Skeletal muscle satellite cell (primary cell): ENCODE results near the gene LRRIQ4.

Experiments
- H3K27me3 ChIP-seq: 2 replicates; pipeline ENCODE4 v1.7.0; 2013; ENCODE audit warnings: low read length; ENCODE audit not compliant: control insufficient read depth, insufficient read depth
- H3K36me3 ChIP-seq: 2 replicates; pipeline ENCODE4 v1.7.0; 2013; ENCODE audit warnings: mild to moderate bottlenecking, control low read depth, low read length; ENCODE audit not compliant: insufficient read depth
- H3K4me1 ChIP-seq: 2 replicates; pipeline ENCODE4 v1.7.0; 2013; ENCODE audit warnings: low read length; ENCODE audit not compliant: control insufficient read depth, insufficient read depth
- H3K4me2 ChIP-seq: 2 replicates; pipeline ENCODE4 v1.7.0; 2013; ENCODE audit warnings: mild to moderate bottlenecking, low read length
- H3K4me3 ChIP-seq: 2 replicates; pipeline ENCODE4 v1.7.0; 2013; ENCODE audit warnings: low read length
- H3K9ac ChIP-seq: 2 replicates; pipeline ENCODE4 v1.7.0; 2013; ENCODE audit warnings: mild to moderate bottlenecking, low read depth, low read length, moderate library complexity
- H3K9me3 ChIP-seq: replicated peaks from 2 replicates; pipeline ENCODE4 v1.7.0; 2013; ENCODE audit warnings: mild to moderate bottlenecking, control low read depth, low read length

LRRIQ4 gene

GRCh38 chr3:169780742-169781141 is 31.9 kb upstream of the LRRIQ4 start:
- no peak overlapping the region for H3K4me2 ChIP-seq
- no peaks in the 10 kb centered on the region for H3K27me3 ChIP-seq
- no peaks in the 10 kb centered on the region for H3K4me1 ChIP-seq
- H3K36me3 ChIP-seq, result peaks cover 77% of the 10 kb centered on the region
- no peak overlapping the region for H3K9ac ChIP-seq
- no peak overlapping the region for H3K4me3 ChIP-seq
- no peaks in the 10 kb centered on the region for H3K9me3 ChIP-seq

DNA sequence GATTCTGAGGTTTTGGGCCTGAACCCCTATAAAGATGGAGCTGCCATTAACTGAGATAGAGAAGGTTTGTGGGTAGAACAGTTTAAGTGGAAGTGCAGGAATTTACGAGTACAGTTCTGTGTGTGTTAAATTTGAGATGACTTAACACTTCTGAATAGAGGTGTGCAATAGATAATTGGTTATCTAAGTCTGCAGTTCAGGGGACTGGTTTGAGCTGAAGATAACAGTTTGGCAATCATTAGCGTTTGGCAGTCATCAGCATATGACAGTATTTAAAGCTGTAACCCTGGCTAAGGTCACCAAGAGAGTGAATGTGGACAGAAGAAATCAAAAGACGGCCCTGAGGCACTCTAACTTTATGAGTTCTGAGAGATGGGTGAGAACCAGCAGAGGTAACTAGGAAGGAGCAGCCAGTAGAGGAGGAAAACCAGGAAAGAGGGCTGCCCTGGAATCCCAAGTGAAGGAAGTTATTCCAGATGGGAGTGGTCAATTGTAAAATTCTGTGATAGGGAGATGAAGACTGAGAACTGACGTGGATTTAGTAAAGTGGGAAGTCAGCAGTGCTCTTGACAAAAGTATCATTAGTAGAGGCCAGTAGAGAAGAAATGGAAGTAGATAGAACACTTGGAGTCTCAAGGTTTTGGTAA is 31.3 kb upstream of the LRRIQ4 start:
- no peak overlapping the region for H3K4me2 ChIP-seq
- no peak overlapping the region for H3K9ac ChIP-seq
- H3K4me1 ChIP-seq, result no peaks in the 10 kb centered on the region
- peaks cover 80% of the 10 kb centered on the region for H3K36me3 ChIP-seq
- H3K27me3 ChIP-seq, result no peaks in the 10 kb centered on the region
- H3K9me3 ChIP-seq, result no peaks in the 10 kb centered on the region
- no peak overlapping the region for H3K4me3 ChIP-seq

GRCh38 chr3:169787120-169787519 is 25.6 kb upstream of the LRRIQ4 start:
- Histone ChIP-seq H3K9ac (no peak overlapping the region), H3K27me3 (no peaks in the 10 kb centered on the region), H3K4me2 (no peak overlapping the region), H3K9me3 (no peaks in the 10 kb centered on the region), H3K36me3 (peaks cover 82% of the 10 kb centered on the region), H3K4me3 (no peak overlapping the region), H3K4me1 (no peaks in the 10 kb centered on the region)

DNA sequence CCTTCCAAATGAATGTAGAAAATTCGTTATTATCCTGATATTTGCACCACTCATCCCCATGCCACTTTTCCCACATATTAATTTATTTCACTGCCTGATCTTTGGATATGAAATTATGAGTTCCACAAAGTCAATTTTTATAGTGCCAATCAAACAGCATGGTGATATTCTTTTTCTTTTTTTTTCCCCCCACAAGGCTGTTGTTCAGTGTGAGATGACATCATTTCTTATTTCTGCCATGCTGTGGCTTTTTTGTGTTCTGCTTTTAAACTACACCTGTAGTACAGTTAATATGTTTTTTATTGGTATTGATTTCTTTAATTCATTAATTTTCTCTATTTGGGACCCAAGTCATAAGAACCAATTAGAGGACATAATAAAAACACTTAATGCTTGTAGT is 24.9 kb upstream of the LRRIQ4 start:
- H3K4me2 ChIP-seq, result no peak overlapping the region
- H3K9ac ChIP-seq, result no peak overlapping the region
- H3K4me1 ChIP-seq, result no peaks in the 10 kb centered on the region
- no peaks in the 10 kb centered on the region for H3K9me3 ChIP-seq
- no peaks in the 10 kb centered on the region for H3K27me3 ChIP-seq
- H3K4me3 ChIP-seq, result no peak overlapping the region
- peaks cover 82% of the 10 kb centered on the region for H3K36me3 ChIP-seq

- no peaks in the 10 kb centered on the region for H3K4me1 ChIP-seq
- H3K36me3 ChIP-seq, result peaks cover 61% of the 10 kb centered on the region
- H3K4me2 ChIP-seq, result no peak overlapping the region
- H3K9ac ChIP-seq, result no peak overlapping the region
- H3K9me3 ChIP-seq, result no peaks in the 10 kb centered on the region
- H3K4me3 ChIP-seq, result no peak overlapping the region
- no peaks in the 10 kb centered on the region for H3K27me3 ChIP-seq
Measured at GRCh38 chr3:169790219-169790618, 22.5 kb upstream of the LRRIQ4 start.

GRCh38 chr3:169790687-169791429 is 21.8 kb upstream of the LRRIQ4 start:
- H3K4me2 ChIP-seq, result no peak overlapping the region
- no peaks in the 10 kb centered on the region for H3K9me3 ChIP-seq
- H3K9ac ChIP-seq, result no peak overlapping the region
- H3K36me3 ChIP-seq, result peaks cover 54% of the 10 kb centered on the region
- no peaks in the 10 kb centered on the region for H3K27me3 ChIP-seq
- no peaks in the 10 kb centered on the region for H3K4me1 ChIP-seq
- no peak overlapping the region for H3K4me3 ChIP-seq

GRCh38 chr3:169792359-169792758 is 20.3 kb upstream of the LRRIQ4 start:
- H3K27me3 ChIP-seq, result no peaks in the 10 kb centered on the region
- H3K36me3 ChIP-seq, result peaks cover 41% of the 10 kb centered on the region
- no peaks in the 10 kb centered on the region for H3K9me3 ChIP-seq
- no peak overlapping the region for H3K4me3 ChIP-seq
- H3K4me2 ChIP-seq, result no peak overlapping the region
- H3K4me1 ChIP-seq, result no peaks in the 10 kb centered on the region
- H3K9ac ChIP-seq, result no peak overlapping the region

GRCh38 chr3:169804681-169805080 is 8.0 kb upstream of the LRRIQ4 start:
- H3K9me3 ChIP-seq, result no peaks in the 10 kb centered on the region
- no peak overlapping the region for H3K4me2 ChIP-seq
- H3K4me3 ChIP-seq, result no peak overlapping the region
- H3K9ac ChIP-seq, result no peak overlapping the region
- no peaks in the 10 kb centered on the region for H3K36me3 ChIP-seq
- no peaks in the 10 kb centered on the region for H3K4me1 ChIP-seq
- no peaks in the 10 kb centered on the region for H3K27me3 ChIP-seq

DNA sequence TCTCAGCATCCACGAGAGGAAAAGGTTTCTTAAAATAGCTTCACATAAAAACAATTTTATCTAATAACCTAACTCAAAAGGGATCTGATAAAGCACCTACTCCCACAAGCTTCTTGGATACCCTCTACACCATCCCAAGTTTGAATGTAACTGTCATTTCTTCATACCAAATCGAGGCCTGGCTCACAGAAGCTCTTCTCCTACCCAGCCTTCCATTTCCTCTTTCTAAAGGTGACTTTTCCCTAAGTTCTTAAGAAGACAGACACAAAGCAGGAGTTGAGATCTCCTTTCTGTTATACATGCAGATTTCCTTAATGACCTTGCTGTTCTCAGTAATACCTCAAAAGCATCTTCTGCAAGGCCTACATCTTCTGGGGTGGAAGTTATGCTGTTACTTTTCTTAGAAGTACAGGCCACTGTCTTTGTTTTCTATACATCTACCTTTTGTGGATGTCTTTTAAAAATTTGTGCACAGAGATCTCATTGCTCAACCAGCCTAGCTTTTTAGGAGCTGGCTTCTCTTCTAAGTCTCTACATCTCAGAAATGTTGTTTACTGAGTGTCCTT is 3.4 kb upstream of the LRRIQ4 start:
- H3K36me3 ChIP-seq, result no peaks in the 10 kb centered on the region
- H3K4me3 ChIP-seq, result no peak overlapping the region
- H3K9me3 ChIP-seq, result no peaks in the 10 kb centered on the region
- peaks cover 25% of the 10 kb centered on the region for H3K4me1 ChIP-seq
- H3K4me2 ChIP-seq, result no peak overlapping the region
- no peak overlapping the region for H3K9ac ChIP-seq
- H3K27me3 ChIP-seq, result no peaks in the 10 kb centered on the region

GRCh38 chr3:169811631-169812331 is 889 bp upstream of the LRRIQ4 start:
- no peaks in the 10 kb centered on the region for H3K36me3 ChIP-seq
- no peaks in the 10 kb centered on the region for H3K27me3 ChIP-seq
- H3K4me1 ChIP-seq, result peaks cover 25% of the 10 kb centered on the region
- H3K4me3 ChIP-seq, result peak overlapping the region; percentile 73
- H3K4me2 ChIP-seq, result peak overlapping the region; percentile 91
- peak overlapping the region; percentile 87 for H3K9ac ChIP-seq
- H3K9me3 ChIP-seq, result peaks cover 2% of the 10 kb centered on the region

- no peaks in the 10 kb centered on the region for H3K27me3 ChIP-seq
- peak overlapping the region; percentile 87 for H3K9ac ChIP-seq
- H3K4me2 ChIP-seq, result peak overlapping the region; percentile 91
- no peaks in the 10 kb centered on the region for H3K36me3 ChIP-seq
- H3K4me1 ChIP-seq, result peaks cover 28% of the 10 kb centered on the region
- H3K9me3 ChIP-seq, result peaks cover 2% of the 10 kb centered on the region
- H3K4me3 ChIP-seq, result peak overlapping the region; percentile 73
Measured at GRCh38 chr3:169813278-169813677, 608 bp downstream of the LRRIQ4 start.
